Skeletal muscle satellite cell (primary cell): ENCODE measurements around the gene ENTPD3.

ENCODE experiments used
- H3K27me3 ChIP-seq: 2 replicates; pipeline ENCODE4 v1.7.0; 2013; ENCODE audit warnings: low read length; ENCODE audit not compliant: control insufficient read depth, insufficient read depth
- H3K36me3 ChIP-seq: 2 replicates; pipeline ENCODE4 v1.7.0; 2013; ENCODE audit warnings: mild to moderate bottlenecking, control low read depth, low read length; ENCODE audit not compliant: insufficient read depth
- H3K4me1 ChIP-seq: 2 replicates; pipeline ENCODE4 v1.7.0; 2013; ENCODE audit warnings: low read length; ENCODE audit not compliant: control insufficient read depth, insufficient read depth
- H3K4me2 ChIP-seq: 2 replicates; pipeline ENCODE4 v1.7.0; 2013; ENCODE audit warnings: mild to moderate bottlenecking, low read length
- H3K4me3 ChIP-seq: 2 replicates; pipeline ENCODE4 v1.7.0; 2013; ENCODE audit warnings: low read length
- H3K9ac ChIP-seq: 2 replicates; pipeline ENCODE4 v1.7.0; 2013; ENCODE audit warnings: mild to moderate bottlenecking, low read depth, low read length, moderate library complexity
- H3K9me3 ChIP-seq: replicated peaks from 2 replicates; pipeline ENCODE4 v1.7.0; 2013; ENCODE audit warnings: mild to moderate bottlenecking, control low read depth, low read length

Gene ENTPD3

DNA sequence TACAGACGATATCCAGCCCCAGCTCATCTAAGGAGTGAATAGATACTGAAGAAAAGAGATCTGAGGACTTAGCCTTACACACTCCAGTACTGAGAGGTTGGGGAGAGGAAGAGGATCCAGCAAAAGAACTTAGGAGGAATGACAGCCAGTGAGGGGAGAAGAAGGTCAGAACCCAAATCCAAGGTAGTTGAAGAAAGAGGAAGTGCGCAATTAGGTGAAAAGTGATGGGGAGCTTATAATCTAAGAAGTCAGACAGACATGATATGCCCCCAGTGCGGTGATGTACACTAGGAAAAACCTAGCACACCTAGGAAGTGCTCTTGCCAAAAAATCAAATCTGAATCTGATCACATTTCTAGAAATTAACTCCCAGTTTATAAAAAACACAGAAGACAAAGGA is 20.6 kb downstream of the ENTPD3 start:
- H3K4me2 ChIP-seq: no peak overlapping the region
- no peaks in the 10 kb centered on the region for H3K9me3 ChIP-seq
- H3K27me3 ChIP-seq: peaks cover 3% of the 10 kb centered on the region
- no peak overlapping the region for H3K4me3 ChIP-seq
- no peaks in the 10 kb centered on the region for H3K4me1 ChIP-seq
- no peaks in the 10 kb centered on the region for H3K36me3 ChIP-seq
- H3K9ac ChIP-seq: no peak overlapping the region

- Histone ChIP-seq H3K4me1 (no peaks in the 10 kb centered on the region), H3K9me3 (no peaks in the 10 kb centered on the region), H3K4me2 (no peak overlapping the region), H3K36me3 (no peaks in the 10 kb centered on the region), H3K27me3 (peaks cover 8% of the 10 kb centered on the region), H3K4me3 (no peak overlapping the region), H3K9ac (no peak overlapping the region)
Measured at GRCh38 chr3:40414270-40414669, 27.3 kb downstream of the ENTPD3 start.

DNA sequence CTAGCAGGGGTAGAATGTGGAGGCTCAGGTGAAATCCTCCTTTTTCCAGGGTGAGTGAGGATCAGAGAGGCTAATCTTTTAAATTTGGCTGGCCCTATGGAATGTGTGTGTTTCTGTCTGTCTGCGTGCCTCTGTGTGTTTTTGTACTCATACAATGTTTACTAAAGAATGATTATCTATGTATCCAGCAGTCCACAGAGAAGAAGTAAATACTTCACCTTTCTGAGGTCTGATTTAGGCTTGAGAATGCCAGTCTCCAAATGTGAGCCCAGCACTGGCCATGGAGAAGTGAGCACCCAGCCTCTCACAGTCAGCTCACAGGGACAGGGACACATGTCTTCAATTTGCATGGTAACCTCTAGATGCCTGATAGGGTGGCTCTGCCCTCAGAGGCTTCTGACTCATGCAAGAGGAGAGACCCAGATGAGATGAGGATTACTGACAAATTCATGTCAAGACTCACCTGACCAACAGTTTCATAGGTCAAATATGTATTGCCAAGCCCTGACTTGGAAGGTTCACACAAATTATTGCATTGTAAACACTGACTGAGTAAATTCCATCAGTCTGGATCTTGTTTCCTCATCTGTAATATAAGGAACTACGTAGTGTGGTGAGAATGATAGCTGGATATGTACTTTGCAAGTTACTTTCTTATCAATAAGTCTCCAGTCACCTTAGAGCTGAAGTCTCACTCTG is 31.0 kb downstream of the ENTPD3 start:
- no peak overlapping the region for H3K4me3 ChIP-seq
- no peaks in the 10 kb centered on the region for H3K9me3 ChIP-seq
- H3K4me1 ChIP-seq: no peaks in the 10 kb centered on the region
- no peak overlapping the region for H3K4me2 ChIP-seq
- H3K36me3 ChIP-seq: no peaks in the 10 kb centered on the region
- peaks cover 8% of the 10 kb centered on the region for H3K27me3 ChIP-seq
- H3K9ac ChIP-seq: no peak overlapping the region

- no peak overlapping the region for H3K4me3 ChIP-seq
- no peaks in the 10 kb centered on the region for H3K9me3 ChIP-seq
- no peaks in the 10 kb centered on the region for H3K4me1 ChIP-seq
- H3K9ac ChIP-seq: no peak overlapping the region
- H3K27me3 ChIP-seq: no peaks in the 10 kb centered on the region
- no peaks in the 10 kb centered on the region for H3K36me3 ChIP-seq
- no peak overlapping the region for H3K4me2 ChIP-seq
Measured at GRCh38 chr3:40422861-40423260, 35.9 kb downstream of the ENTPD3 start.

DNA sequence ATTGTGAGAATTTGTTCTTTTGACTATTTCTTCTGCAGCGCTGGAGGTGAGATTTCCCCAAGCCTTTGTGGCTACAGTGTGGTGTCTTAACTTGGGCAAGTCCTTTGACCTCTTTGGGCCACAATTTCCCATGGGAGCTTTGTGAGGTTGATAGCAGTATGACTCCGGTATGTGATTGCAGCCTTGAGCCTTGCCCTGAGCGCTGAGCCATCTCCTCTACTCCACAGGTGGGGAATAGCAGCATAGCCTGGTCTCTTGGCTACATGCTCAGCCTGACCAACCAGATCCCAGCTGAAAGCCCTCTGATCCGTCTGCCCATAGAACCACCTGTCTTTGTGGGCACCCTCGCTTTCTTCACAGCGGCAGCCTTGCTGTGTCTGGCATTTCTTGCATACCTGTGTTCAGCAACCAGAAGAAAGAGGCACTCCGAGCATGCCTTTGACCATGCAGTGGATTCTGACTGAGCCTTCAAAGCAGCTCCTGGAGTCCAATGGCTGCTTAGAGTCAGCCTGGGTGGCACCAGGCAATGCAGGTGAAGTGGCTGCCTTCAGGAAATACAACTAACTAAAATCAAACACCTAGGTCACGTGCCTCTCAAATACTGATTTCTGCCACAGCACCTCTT is 40.2 kb downstream of the ENTPD3 start:
- no peaks in the 10 kb centered on the region for H3K36me3 ChIP-seq
- H3K27me3 ChIP-seq: no peaks in the 10 kb centered on the region
- H3K9me3 ChIP-seq: no peaks in the 10 kb centered on the region
- no peak overlapping the region for H3K9ac ChIP-seq
- H3K4me3 ChIP-seq: no peak overlapping the region
- H3K4me2 ChIP-seq: no peak overlapping the region
- no peaks in the 10 kb centered on the region for H3K4me1 ChIP-seq

GRCh38 chr3:40432793-40433192 is 45.8 kb downstream of the ENTPD3 start:
- no peak overlapping the region for H3K9ac ChIP-seq
- no peak overlapping the region for H3K4me3 ChIP-seq
- no peaks in the 10 kb centered on the region for H3K36me3 ChIP-seq
- H3K27me3 ChIP-seq: no peaks in the 10 kb centered on the region
- H3K4me2 ChIP-seq: no peak overlapping the region
- H3K4me1 ChIP-seq: no peaks in the 10 kb centered on the region
- H3K9me3 ChIP-seq: no peaks in the 10 kb centered on the region

GRCh38 chr3:40437889-40438288 is 50.9 kb downstream of the ENTPD3 start:
- no peak overlapping the region for H3K9ac ChIP-seq
- no peak overlapping the region for H3K4me3 ChIP-seq
- no peaks in the 10 kb centered on the region for H3K4me1 ChIP-seq
- H3K9me3 ChIP-seq: no peaks in the 10 kb centered on the region
- H3K36me3 ChIP-seq: no peaks in the 10 kb centered on the region
- no peak overlapping the region for H3K4me2 ChIP-seq
- H3K27me3 ChIP-seq: no peaks in the 10 kb centered on the region

GRCh38 chr3:40445062-40445461 is 58.1 kb downstream of the ENTPD3 start:
- no peaks in the 10 kb centered on the region for H3K4me1 ChIP-seq
- H3K36me3 ChIP-seq: no peaks in the 10 kb centered on the region
- H3K9me3 ChIP-seq: no peaks in the 10 kb centered on the region
- no peak overlapping the region for H3K4me3 ChIP-seq
- no peak overlapping the region for H3K4me2 ChIP-seq
- no peak overlapping the region for H3K9ac ChIP-seq
- no peaks in the 10 kb centered on the region for H3K27me3 ChIP-seq

DNA sequence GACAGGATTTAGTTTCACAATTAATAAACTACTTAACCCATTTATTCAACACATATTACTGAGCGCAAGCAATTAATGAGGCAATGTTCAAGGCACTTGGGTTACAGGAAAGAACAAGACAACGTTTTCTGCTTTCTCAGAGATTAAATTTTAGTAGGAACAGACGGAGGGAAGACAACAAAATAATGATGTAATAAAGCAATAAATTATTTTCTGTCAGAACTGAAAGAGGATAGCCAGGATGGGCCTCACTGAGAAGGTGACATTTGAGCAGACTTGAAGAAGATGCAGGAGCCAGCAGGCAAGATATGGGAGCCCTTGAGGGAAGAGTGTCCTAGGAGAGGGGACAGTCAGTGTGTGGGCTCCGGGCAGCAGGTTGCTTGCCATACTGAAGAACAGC is 58.9 kb downstream of the ENTPD3 start:
- Histone ChIP-seq H3K36me3 (no peaks in the 10 kb centered on the region), H3K9me3 (no peaks in the 10 kb centered on the region), H3K9ac (no peak overlapping the region), H3K4me3 (no peak overlapping the region), H3K27me3 (no peaks in the 10 kb centered on the region), H3K4me2 (no peak overlapping the region), H3K4me1 (no peaks in the 10 kb centered on the region)

DNA sequence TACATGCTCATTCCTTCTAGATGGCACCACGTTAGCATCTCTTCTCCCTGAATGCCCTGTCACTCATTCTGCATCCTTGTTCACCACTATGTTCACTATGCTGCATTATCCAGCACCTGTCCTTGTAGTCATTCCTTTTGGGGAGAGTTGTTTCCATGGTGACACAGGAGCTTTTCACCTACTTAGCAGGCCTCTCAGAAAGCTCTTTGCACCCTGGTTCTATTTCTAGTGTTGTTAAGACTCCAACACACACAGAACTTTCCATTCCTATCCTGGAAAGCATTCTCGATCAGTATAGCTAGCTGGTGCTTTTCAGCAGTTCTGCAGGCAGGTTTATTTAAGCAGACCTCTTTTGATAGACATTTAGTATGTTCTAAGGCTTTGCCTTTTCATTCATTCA is 63.5 kb downstream of the ENTPD3 start:
- H3K4me2 ChIP-seq: no peak overlapping the region
- no peaks in the 10 kb centered on the region for H3K9me3 ChIP-seq
- H3K4me1 ChIP-seq: peaks cover 8% of the 10 kb centered on the region
- H3K27me3 ChIP-seq: no peaks in the 10 kb centered on the region
- no peak overlapping the region for H3K9ac ChIP-seq
- no peaks in the 10 kb centered on the region for H3K36me3 ChIP-seq
- H3K4me3 ChIP-seq: no peak overlapping the region

GRCh38 chr3:40451551-40451950 is 64.6 kb downstream of the ENTPD3 start:
- Histone ChIP-seq H3K9ac (no peak overlapping the region), H3K4me2 (no peak overlapping the region), H3K27me3 (no peaks in the 10 kb centered on the region), H3K4me3 (no peak overlapping the region), H3K9me3 (no peaks in the 10 kb centered on the region), H3K4me1 (peaks cover 8% of the 10 kb centered on the region), H3K36me3 (no peaks in the 10 kb centered on the region)

DNA sequence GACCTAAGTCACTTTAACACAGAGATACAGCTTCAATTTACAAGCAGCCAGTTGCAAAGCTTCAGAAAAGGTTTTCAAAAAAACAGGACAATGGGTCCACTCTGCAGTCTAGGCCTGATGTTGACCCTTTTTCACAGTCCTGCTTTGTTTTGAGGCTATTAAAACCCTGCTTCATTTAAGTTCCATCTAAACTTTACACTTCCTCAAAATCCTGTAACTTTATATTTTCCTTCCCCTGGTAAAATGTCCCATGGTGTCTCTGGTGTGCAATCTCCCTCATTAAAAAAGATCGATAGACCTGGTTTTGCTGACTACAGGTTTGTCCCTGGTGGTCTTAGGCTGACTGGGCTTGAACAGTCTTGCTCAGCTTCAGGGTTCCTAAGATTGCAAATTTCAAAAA is 65.1 kb downstream of the ENTPD3 start:
- Histone ChIP-seq H3K4me3 (peak overlapping the region; percentile 76), H3K9ac (peak overlapping the region; percentile 79), H3K4me2 (peak overlapping the region; percentile 98), H3K36me3 (no peaks in the 10 kb centered on the region), H3K27me3 (no peaks in the 10 kb centered on the region), H3K4me1 (peaks cover 8% of the 10 kb centered on the region), H3K9me3 (no peaks in the 10 kb centered on the region)
